ENCODE measurements around the gene CUL9.

Gene CUL9

GRCh38 chr6:43248101-43248500, 66.1 kb downstream of the CUL9 start:
- DNase-seq (ENCODE audit: insufficient read length, low spot score) (peak; percentile 5), FAIRE-seq (no peak)
- TF ChIP-seq CTCF (IDR thresholded peaks at IDR 0.05; ENCODE audit: insufficient read depth, missing control alignments): no peak

GRCh38 chr6:43248791-43249190, 66.8 kb downstream of the CUL9 start:
- DNase-seq (ENCODE audit: insufficient read length, low spot score) (no peak), FAIRE-seq (no peak)
- no peak for TF ChIP-seq CTCF (IDR thresholded peaks at IDR 0.05; ENCODE audit: insufficient read depth, missing control alignments)

GRCh38 chr6:43250992-43251373, 69.0 kb downstream of the CUL9 start:
- TF ChIP-seq CTCF (IDR thresholded peaks at IDR 0.05; ENCODE audit: insufficient read depth, missing control alignments): no peak
- no peak for DNase-seq (ENCODE audit: insufficient read length, low spot score)
- no peak for FAIRE-seq

- no peak for FAIRE-seq
- DNase-seq (ENCODE audit: insufficient read length, low spot score): no peak
- TF ChIP-seq CTCF (IDR thresholded peaks at IDR 0.05; ENCODE audit: insufficient read depth, missing control alignments): no peak
Measured at GRCh38 chr6:43253401-43253800, 71.4 kb downstream of the CUL9 start.

GRCh38 chr6:43254138-43254817, 72.3 kb downstream of the CUL9 start:
- TF ChIP-seq CTCF (IDR thresholded peaks at IDR 0.05; ENCODE audit: insufficient read depth, missing control alignments): no peak
- DNase-seq (ENCODE audit: insufficient read length, low spot score) (no peak), FAIRE-seq (no peak)

- no peak for FAIRE-seq
Measured at GRCh38 chr6:43254846-43255245, 72.8 kb downstream of the CUL9 start.

More at GRCh38 chr6:43254846-43255245, 72.8 kb downstream of the CUL9 start:
- TF ChIP-seq CTCF (IDR thresholded peaks at IDR 0.05; ENCODE audit: insufficient read depth, missing control alignments): no peak
- no peak for DNase-seq (ENCODE audit: insufficient read length, low spot score)
